Pancreas (tissue), 10 donors: ENCODE results near the gene FAM193A. TPM values are rescaled to one million over a fixed set of nuclear protein-coding genes. Genes with fewer than 3 reads are reported as not detected.
"Not testable (repeated sequence)": the region's sequence is repeated elsewhere in the genome, so short reads cannot be mapped to it uniquely, and the experiment has no call there.

Source experiments
- ATAC-seq, 4 donors: fragments of 200-7000 bp; cut with Tn5 transposase; one replicate each; pipeline versions ENCODE4 v1.8.0 to v1.9.1; 2020; ENCODE audit warnings: mild to moderate bottlenecking in 4 of 4, moderate library complexity in 4 of 4
- DNase-seq, 6 donors: peaks; one replicate each; pipeline ENCODE4 v3.0.0-alpha.2; 2020
- FAIRE-seq: peaks from 2 replicates; lab custom pipeline; 2012; peaks lifted over from hg19 to GRCh38; lab: Jason Lieb, UNC
- H3K27ac ChIP-seq, 4 donors: fragments of 200-600 bp; sonication (generic); 1 replicate in 3 of 4; 2 replicates in 1 of 4; pipeline versions ENCODE4 v1.5.0 to v1.8.0; 2020
- H3K27me3 ChIP-seq, 4 donors: fragments of 200-600 bp; one replicate each; pipeline ENCODE4 v1.8.0; 2021
- H3K36me3 ChIP-seq, 3 donors: fragments of 200-600 bp; sonication (generic) in 1 of 3; one replicate each; pipeline versions ENCODE4 v1.5.0 to v1.8.0; 2020 to 2021
- H3K4me1 ChIP-seq, 3 donors: fragments of 200-600 bp; one replicate each; pipeline ENCODE4 v1.8.0; 2021
- H3K4me3 ChIP-seq, 4 donors: fragments of 200-600 bp; sonication (generic) in 2 of 4; one replicate each; pipeline versions ENCODE4 v1.5.0 to v1.8.0; 2020 to 2021
- H3K9me3 ChIP-seq, 4 donors: fragments of 200-600 bp; one replicate each; pipeline ENCODE4 v1.8.0; 2021
- CTCF ChIP-seq, 4 donors: fragments of 200-600 bp; sonication (generic) in 3 of 4; IDR thresholded peaks; one replicate each; pipeline versions ENCODE4 v1.5.0 to v1.8.0; 2021; ENCODE audit warnings: antibody characterized with exemption in 4 of 4
- WGBS, 2 donors: extraction: QIAGEN DNeasy Blood & Tissue Kit; methylation state at CpG; one replicate each; pipeline ENCODE4 v1.1.7; 2013; 5-methylcytosine and 5-hydroxymethylcytosine counted together
- intact Hi-C, 3 donors: fragments of 100-400 bp; cut with DNase I; formaldehyde crosslinking; loops; one replicate each; pipeline versions ENCODE4 v1.11.1 to v1.14.2; 2022
- polyA plus RNA-seq, 2 donors: library from polyadenylated mRNA; stranded (reverse); fragments of 200-250 nt; gene quantifications; one replicate each; pipeline ENCODE4 v1.2.3, GENCODE V29; 2013
- total RNA-seq, 6 donors: library from RNA; stranded (reverse); fragmentation: NEBNext Ultra II Directional in 4 of 6; extraction: Animal tissue kit (Norgen Biotek cat#: 25700) in 4 of 6; gene quantifications; one replicate each; pipeline versions ENCODE4 v1.2.1 to v1.2.4, GENCODE V29; 2021 to 2023
- donor health status: healthy with polysubstance abuse.
- donor health status: DM: no; HTN: no; CAD: no; lungs with moderate emphysema.
- donor health status: DM: no; HTN: no; CAD: no.
- donor health status: control.
- donor health status: control.
- donor health status: Bipolar disorder and iron deficiency.
- donor health status: DM: yes; HTN: yes; CAD: no.
- donor health status: DM: no; HTN: no; CAD: no.
- donor health status: DM: no; HTN: no; CAD: no.
- donor health status: DM: yes; HTN: yes; CAD: no.

Gene FAM193A
- total and polyA plus RNA-seq, 8 donors, result 10.1 to 17.0 (median 10.7) TPM

- no peak for TF ChIP-seq CTCF (IDR thresholded peaks at IDR 0.05)
- WGBS, 2 donors, result 87 to 91% methylated on average over 9 of the region's 9 CpGs
- ATAC-seq (no peak), DNase-seq (no peak), FAIRE-seq (no peak)
- no peak overlapping the region for H3K4me3 ChIP-seq
- no peaks in the 10 kb centered on the region for H3K27me3 ChIP-seq
- H3K36me3 ChIP-seq, result no peaks in the 10 kb centered on the region
- no peaks in the 10 kb centered on the region for H3K9me3 ChIP-seq
- intact Hi-C loops, result loop anchor here in 2 of 3 donors (10.0 kb wide), 2 partner anchors 167 to 267 kb away; no protein-coding TSS in a partner anchor
- H3K27ac ChIP-seq, result no peak overlapping the region
- peaks cover 0 to 6% (median 0%) of the 10 kb centered on the region in 3 donors for H3K4me1 ChIP-seq
Observed at GRCh38 chr4:2768124-2768523, 231.7 kb downstream of the FAM193A start.

DNA sequence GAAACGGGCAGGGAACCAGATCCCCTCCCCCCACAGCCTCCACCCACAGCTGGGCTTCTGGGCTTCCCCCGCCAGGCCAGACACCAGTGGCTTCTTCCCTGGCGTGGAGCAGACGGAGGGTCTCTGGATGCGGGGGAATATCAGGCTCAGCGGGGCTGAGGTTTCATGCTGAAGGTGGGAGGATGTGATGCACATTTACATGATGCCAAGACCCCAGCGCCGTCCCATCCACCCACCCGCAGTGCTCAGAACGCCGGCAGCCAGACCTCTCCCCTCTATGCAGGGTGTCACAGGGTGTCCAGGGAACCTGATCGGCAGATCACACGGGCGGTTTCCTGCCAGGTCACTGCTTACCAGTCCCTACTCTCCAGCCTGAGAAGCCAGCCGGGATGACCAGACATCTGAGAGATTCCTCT is 232.5 kb downstream of the FAM193A start:
- H3K9me3 ChIP-seq, result no peaks in the 10 kb centered on the region
- intact Hi-C loops, result loop anchor here in 2 of 3 donors (10.0 kb wide), 2 partner anchors 166 to 266 kb away; no protein-coding TSS in a partner anchor
- DNase-seq, result peak in 1 of 6 donors; percentile 43

GRCh38 chr4:2771264-2771663 is 234.8 kb downstream of the FAM193A start:
- no peak overlapping the region for H3K4me3 ChIP-seq
- H3K9me3 ChIP-seq, result no peaks in the 10 kb centered on the region
- no peaks in the 10 kb centered on the region for H3K27me3 ChIP-seq
- ATAC-seq, result no peak
- no peak for TF ChIP-seq CTCF (IDR thresholded peaks at IDR 0.05)
- 86 to 100% methylated on average over 3 of the region's 3 CpGs for WGBS, 2 donors
- FAIRE-seq, result no peak
- peak in 1 of 6 donors; percentile 14 for DNase-seq
- H3K27ac ChIP-seq, result no peak overlapping the region
- H3K36me3 ChIP-seq, result no peaks in the 10 kb centered on the region
- no peaks in the 10 kb centered on the region for H3K4me1 ChIP-seq
- intact Hi-C loops, result no loop called here

More for the DNA sequence above, 232.5 kb downstream of the FAM193A start:
- no peak for TF ChIP-seq CTCF (IDR thresholded peaks at IDR 0.05)
- Histone ChIP-seq H3K4me1 (peaks cover 0 to under 1% (median 0%) of the 10 kb centered on the region in 3 donors), H3K4me3 (no peak overlapping the region), H3K36me3 (no peaks in the 10 kb centered on the region), H3K27me3 (no peaks in the 10 kb centered on the region), H3K27ac (no peak overlapping the region)
- ATAC-seq (no peak), FAIRE-seq (no peak)
- 64 to 70% methylated on average over 15 of the region's 15 CpGs for WGBS, 2 donors

- FAIRE-seq, H3K36me3 ChIP-seq, H3K27ac ChIP-seq, H3K27me3 ChIP-seq, H3K4me3 ChIP-seq, H3K9me3 ChIP-seq, H3K4me1 ChIP-seq, ATAC-seq, intact Hi-C loops: not testable (repeated sequence)
- 85 to 96% methylated on average over 5 of the region's 5 CpGs for WGBS, 2 donors
- peak in 1 of 6 donors; percentile 0 for DNase-seq
Observed at GRCh38 chr4:2780643-2781042, 244.2 kb downstream of the FAM193A start.

DNA sequence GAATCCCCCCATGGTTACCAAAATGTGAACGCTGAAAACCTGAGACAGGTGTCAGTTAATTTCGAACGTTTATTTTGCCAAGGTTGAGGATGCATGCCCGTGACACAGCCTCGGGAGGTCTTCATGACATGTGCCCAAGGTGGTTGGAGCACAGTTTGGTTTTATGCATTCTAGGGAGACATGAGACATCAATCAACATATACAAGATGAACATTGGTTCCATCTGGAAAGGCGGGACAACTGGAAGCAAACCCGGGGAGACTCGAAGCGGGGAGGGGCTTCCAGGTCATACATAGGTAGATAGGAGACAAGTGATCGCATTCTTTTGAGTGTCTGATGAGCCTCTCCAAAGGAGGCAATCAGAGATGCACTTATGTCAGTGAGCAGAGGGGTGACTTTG is 245.5 kb downstream of the FAM193A start:
- Histone ChIP-seq H3K9me3 (no peaks in the 10 kb centered on the region), H3K27ac (no peak overlapping the region), H3K4me1 (peaks cover 0 to 9% (median 0%) of the 10 kb centered on the region in 3 donors), H3K36me3 (no peaks in the 10 kb centered on the region), H3K27me3 (no peaks in the 10 kb centered on the region), H3K4me3 (no peak overlapping the region)
- WGBS, 2 donors, result 92 to 93% methylated on average over 10 of the region's 10 CpGs
- no peak for DNase-seq
- no peak for TF ChIP-seq CTCF (IDR thresholded peaks at IDR 0.05)
- no peak for FAIRE-seq
- no peak for ATAC-seq
- intact Hi-C loops, result no loop called here

Other genes with a start within 250 kb of the FAM193A start
- gene ZFYVE28, start 118.0 kb upstream of the FAM193A start, total RNA-seq, result 1 to 10 TPM; 3.8 to 7.5 (median 5.1) TPM
- 10 to 100 TPM; 12.1 to 13.4 TPM for gene ZFYVE28, start 118.0 kb upstream of the FAM193A start, polyA plus RNA-seq
- gene CFAP99, start 117.7 kb upstream of the FAM193A start, total RNA-seq, result 1 to 10 TPM in 1 of 6 donors, under 1 TPM in 5; 0.28 to 1.1 (median 0.58) TPM
- 1 to 10 TPM in 1 of 2 donors, under 1 TPM in 1; 0.87 to 1.6 TPM for gene CFAP99, start 117.7 kb upstream of the FAM193A start, polyA plus RNA-seq
- gene RNF4, start 67.5 kb upstream of the FAM193A start, total RNA-seq, result 10 to 100 TPM; 17.8 to 30.3 (median 25.9) TPM
- 10 to 100 TPM; 11.7 to 16.5 TPM for gene RNF4, start 67.5 kb upstream of the FAM193A start, polyA plus RNA-seq
- 10 to 100 TPM; 11.4 to 23.1 (median 15.2) TPM for gene TNIP2, start 219.7 kb downstream of the FAM193A start, total RNA-seq
- gene TNIP2, start 219.7 kb downstream of the FAM193A start, polyA plus RNA-seq, result 10 to 100 TPM; 22.6 to 25.4 TPM